ENCODE measurements around the gene ENAH. TPM values are rescaled to one million over a fixed set of nuclear protein-coding genes. Genes with fewer than 3 reads are reported as not detected.
"Not testable (repeated sequence)": the region's sequence is repeated elsewhere in the genome, so short reads cannot be mapped to it uniquely, and the experiment has no call there.

The ENAH gene
- total RNA-seq, 4 donors from 2014 or later: 198 to 229 (median 201) TPM

DNA sequence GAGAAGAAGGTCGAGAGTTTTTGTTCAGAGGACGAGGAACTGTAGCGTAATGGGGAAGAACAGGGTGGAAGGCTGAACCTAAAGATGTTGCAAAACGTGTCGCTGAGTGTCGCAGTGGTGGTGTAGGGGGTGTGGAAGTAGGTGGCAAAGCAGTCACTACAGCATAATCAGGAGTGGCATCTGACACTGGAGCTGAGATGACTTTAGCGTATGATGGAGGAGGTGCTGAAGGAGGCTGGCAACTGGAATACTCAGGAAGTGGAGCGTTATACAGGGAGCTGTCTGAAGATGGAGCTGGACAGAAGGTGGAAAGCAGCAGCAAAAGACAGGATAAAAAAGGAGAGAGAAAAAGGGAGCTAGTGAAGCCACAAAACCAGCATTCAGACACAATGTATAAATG, 135.2 kb downstream of the ENAH start:
- TF ChIP-seq POLR2A (IDR thresholded peaks at IDR 0.05; ENCODE audit: low read depth) (no peak), POLR2AphosphoS5 (IDR thresholded peaks at IDR 0.05) (peak in 1 of 2 donors; percentile 17)
- no peaks in the 10 kb centered on the region for H3K9me3 ChIP-seq
- no peak overlapping the region for H3K4me3 ChIP-seq
- no peak overlapping the region for H3K27ac ChIP-seq (replicated peaks in 1 of 4)
- WGBS: 70% methylated on average over 8 of the region's 8 CpGs
- peaks cover 9 to 42% (median 21%) of the 10 kb centered on the region in 4 donors for H3K36me3 ChIP-seq
- H3K27me3 ChIP-seq: no peaks in the 10 kb centered on the region
- DNase-seq (ENCODE audit: extremely low spot score): no peak
- intact Hi-C loops (cut with DNase I): no loop called here
- peaks cover 0 to 12% (median 3%) of the 10 kb centered on the region in 4 donors for H3K4me1 ChIP-seq

- 93% methylated on average over 6 of the region's 6 CpGs for WGBS
- H3K36me3 ChIP-seq: peaks cover 9 to 47% (median 24%) of the 10 kb centered on the region in 4 donors
- H3K27me3 ChIP-seq: no peaks in the 10 kb centered on the region
- H3K4me1 ChIP-seq: peaks cover 0 to 12% (median 3%) of the 10 kb centered on the region in 4 donors
- intact Hi-C loops (cut with DNase I): no loop called here
- H3K9me3 ChIP-seq: no peaks in the 10 kb centered on the region
- no peak overlapping the region for H3K27ac ChIP-seq (replicated peaks in 1 of 4)
- no peak overlapping the region for H3K4me3 ChIP-seq
- TF ChIP-seq CTCF (IDR thresholded peaks at IDR 0.05) (no peak), POLR2AphosphoS5 (IDR thresholded peaks at IDR 0.05) (no peak), EP300 (IDR thresholded peaks at IDR 0.05) (no peak), POLR2A (IDR thresholded peaks at IDR 0.05; ENCODE audit: low read depth) (no peak)
- no peak for DNase-seq (ENCODE audit: extremely low spot score)
Observed at GRCh38 chr1:225517221-225517620, 135.7 kb downstream of the ENAH start.

DNA sequence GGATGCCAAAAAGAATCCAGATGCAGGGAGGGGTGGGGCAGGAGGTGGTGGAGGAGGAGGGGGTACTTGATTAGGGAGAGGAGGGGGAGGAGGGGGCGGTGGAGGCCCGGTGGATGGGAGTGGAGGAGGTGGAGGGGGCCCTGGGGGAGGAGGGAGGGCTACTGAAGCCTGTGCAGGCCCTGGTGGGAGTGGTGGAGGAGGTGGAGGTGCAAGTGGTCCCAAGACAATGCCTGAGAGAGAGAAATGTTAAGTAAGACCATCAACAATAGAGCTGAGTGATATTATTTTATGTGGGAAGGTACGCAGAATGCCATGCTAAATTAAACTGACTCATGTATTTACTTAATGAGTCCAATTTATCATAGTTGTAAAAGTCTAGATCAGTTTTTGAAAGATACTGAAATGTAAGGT, 138.2 kb downstream of the ENAH start:
- H3K4me3 ChIP-seq: no peak overlapping the region
- WGBS: 59% methylated on average over 3 of the region's 3 CpGs
- TF ChIP-seq CTCF (IDR thresholded peaks at IDR 0.05): no peak
- no peak for TF ChIP-seq EP300 (IDR thresholded peaks at IDR 0.05)
- no peak for TF ChIP-seq POLR2A (IDR thresholded peaks at IDR 0.05; ENCODE audit: low read depth)
- no peak for TF ChIP-seq POLR2AphosphoS5 (IDR thresholded peaks at IDR 0.05)
- peaks cover 9 to 51% (median 31%) of the 10 kb centered on the region in 4 donors for H3K36me3 ChIP-seq
- intact Hi-C loops (cut with DNase I): no loop called here
- no peak for DNase-seq (ENCODE audit: extremely low spot score)
- H3K9me3 ChIP-seq: no peaks in the 10 kb centered on the region
- H3K4me1 ChIP-seq: peaks cover 0 to 15% (median 5%) of the 10 kb centered on the region in 4 donors
- no peaks in the 10 kb centered on the region for H3K27me3 ChIP-seq
- H3K27ac ChIP-seq (replicated peaks in 1 of 4): no peak overlapping the region

GRCh38 chr1:225513576-225513975, 139.3 kb downstream of the ENAH start:
- intact Hi-C loops (cut with DNase I): not testable (repeated sequence)

GRCh38 chr1:225511828-225512381, 141.0 kb downstream of the ENAH start:
- peaks cover 0 to 34% (median 17%) of the 10 kb centered on the region in 4 donors for H3K36me3 ChIP-seq
- 75% methylated on average over 4 of the region's 4 CpGs for WGBS
- peaks cover 11 to 32% (median 22%) of the 10 kb centered on the region in 4 donors for H3K4me1 ChIP-seq
- H3K9me3 ChIP-seq: no peaks in the 10 kb centered on the region
- TF ChIP-seq POLR2AphosphoS5 (IDR thresholded peaks at IDR 0.05): no peak
- no peak for TF ChIP-seq CTCF (IDR thresholded peaks at IDR 0.05)
- TF ChIP-seq EP300 (IDR thresholded peaks at IDR 0.05): no peak
- no peak for TF ChIP-seq POLR2A (IDR thresholded peaks at IDR 0.05; ENCODE audit: low read depth)
- H3K4me3 ChIP-seq: no peak overlapping the region
- no peaks in the 10 kb centered on the region for H3K27me3 ChIP-seq
- H3K27ac ChIP-seq (replicated peaks in 1 of 4): no peak overlapping the region
- no peak for DNase-seq (ENCODE audit: extremely low spot score)
- intact Hi-C loops (cut with DNase I): no loop called here

More at GRCh38 chr1:225513576-225513975, 139.3 kb downstream of the ENAH start:
- not testable (repeated sequence) for H3K4me3 ChIP-seq; H3K9me3 ChIP-seq; DNase-seq (ENCODE audit: extremely low spot score); H3K27me3 ChIP-seq; H3K27ac ChIP-seq (replicated peaks in 1 of 4)
- H3K36me3 ChIP-seq: peaks cover 9 to 44% (median 24%) of the 10 kb centered on the region in 4 donors
- H3K4me1 ChIP-seq: peaks cover 7 to 26% (median 16%) of the 10 kb centered on the region in 4 donors
- WGBS: 95% methylated on average over 9 of the region's 9 CpGs

DNA sequence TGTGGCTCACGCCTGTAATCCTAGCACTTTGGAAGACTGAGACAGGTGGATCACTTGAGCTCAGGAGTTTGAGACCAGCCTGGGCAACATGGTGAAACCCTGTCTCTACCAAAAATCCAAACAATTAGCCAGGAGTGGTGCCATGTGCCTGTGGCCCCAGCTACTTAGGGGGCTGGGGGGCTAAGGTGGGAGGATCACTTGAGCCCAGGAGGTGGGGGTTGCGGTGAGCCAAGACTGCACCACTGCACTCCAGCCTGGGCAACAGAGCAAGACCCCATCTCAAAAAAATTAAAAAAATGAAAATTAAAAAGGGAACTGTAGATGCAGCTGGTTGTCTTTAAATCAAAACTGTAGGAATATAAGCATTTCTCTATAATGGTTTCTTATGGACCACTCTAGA, 142.2 kb downstream of the ENAH start:
- intact Hi-C loops (cut with DNase I); H3K27ac ChIP-seq (replicated peaks in 1 of 4); H3K27me3 ChIP-seq; H3K9me3 ChIP-seq; DNase-seq (ENCODE audit: extremely low spot score); H3K4me3 ChIP-seq: not testable (repeated sequence)
- Histone ChIP-seq H3K36me3 (peaks cover 5 to 37% (median 22%) of the 10 kb centered on the region in 4 donors), H3K4me1 (peaks cover 11 to 25% (median 19%) of the 10 kb centered on the region in 4 donors)
- WGBS: 98% methylated on average over 2 of the region's 2 CpGs
